Measurements from ENCODE around the gene NTM. TPM values are rescaled to one million over a fixed set of nuclear protein-coding genes. Genes with fewer than 3 reads are reported as not detected.

Gene NTM
- total and polyA plus RNA-seq, 2 experiments from 2014 or later = 2.2 to 4.9 TPM

DNA sequence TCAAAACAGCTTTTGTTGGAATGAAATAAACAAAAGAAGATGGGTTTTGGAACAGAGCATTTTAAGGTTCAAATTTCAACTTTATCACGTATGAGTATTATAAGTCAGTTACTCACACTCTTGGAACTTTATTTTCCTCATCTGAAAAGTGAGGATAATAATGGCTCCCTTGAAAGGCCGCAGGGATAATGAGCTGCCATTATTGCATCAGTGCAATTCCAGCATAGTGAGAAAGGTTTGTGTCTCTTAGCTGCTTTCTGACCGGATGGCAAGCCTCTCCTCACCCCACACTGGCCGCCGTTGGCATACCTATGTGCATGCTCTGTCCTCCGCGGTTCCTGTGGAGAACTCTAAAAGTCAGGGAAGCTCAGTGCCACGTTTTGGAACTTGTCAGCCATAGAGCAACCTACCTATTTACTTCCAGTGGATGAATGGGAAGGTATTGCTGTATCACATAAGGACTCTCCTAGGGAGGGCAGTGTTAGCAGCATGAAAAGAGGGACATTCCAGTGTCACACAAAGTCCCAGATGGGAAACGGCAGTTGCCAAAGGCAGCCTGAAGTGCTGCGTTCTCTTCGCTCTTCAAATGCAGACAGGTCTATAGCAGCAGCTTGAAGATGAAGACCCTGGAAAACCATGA is 368.9 kb downstream of the NTM start:
- Histone ChIP-seq H3K4me1 (ENCODE audit: insufficient read depth) (no peaks in the 10 kb centered on the region), H2AFZ (no peak overlapping the region), H4K20me1 (ENCODE audit: insufficient read depth, poor library complexity, severe bottlenecking) (no peaks in the 10 kb centered on the region), H3K27me3 (peaks cover 24% of the 10 kb centered on the region), H3K9me3 (ENCODE audit: low read depth) (no peaks in the 10 kb centered on the region), H3K4me2 (no peak overlapping the region), H3K36me3 (replicated peaks; ENCODE audit: insufficient read depth, low read depth) (no peaks in the 10 kb centered on the region), H3K4me3 (no peak overlapping the region), H3K27ac (no peak overlapping the region), H3K9me2 (replicated peaks; ENCODE audit: insufficient read depth) (no peaks in the 10 kb centered on the region), H3K79me2 (no peaks in the 10 kb centered on the region)
- WGBS (ENCODE audit: low lambda C conversion rate, missing lambda C conversion rate) = 80% methylated on average over 11 of the region's 11 CpGs
- TF ChIP-seq EZH2 (IDR thresholded peaks at IDR 0.05; ENCODE audit: borderline replicate concordance) (no peak), EZH2phosphoT487 (IDR thresholded peaks at IDR 0.05; ENCODE audit: low read depth, severe bottlenecking, unreplicated experiment) (no peak)
- TF ChIP-seq, protein P1, sequence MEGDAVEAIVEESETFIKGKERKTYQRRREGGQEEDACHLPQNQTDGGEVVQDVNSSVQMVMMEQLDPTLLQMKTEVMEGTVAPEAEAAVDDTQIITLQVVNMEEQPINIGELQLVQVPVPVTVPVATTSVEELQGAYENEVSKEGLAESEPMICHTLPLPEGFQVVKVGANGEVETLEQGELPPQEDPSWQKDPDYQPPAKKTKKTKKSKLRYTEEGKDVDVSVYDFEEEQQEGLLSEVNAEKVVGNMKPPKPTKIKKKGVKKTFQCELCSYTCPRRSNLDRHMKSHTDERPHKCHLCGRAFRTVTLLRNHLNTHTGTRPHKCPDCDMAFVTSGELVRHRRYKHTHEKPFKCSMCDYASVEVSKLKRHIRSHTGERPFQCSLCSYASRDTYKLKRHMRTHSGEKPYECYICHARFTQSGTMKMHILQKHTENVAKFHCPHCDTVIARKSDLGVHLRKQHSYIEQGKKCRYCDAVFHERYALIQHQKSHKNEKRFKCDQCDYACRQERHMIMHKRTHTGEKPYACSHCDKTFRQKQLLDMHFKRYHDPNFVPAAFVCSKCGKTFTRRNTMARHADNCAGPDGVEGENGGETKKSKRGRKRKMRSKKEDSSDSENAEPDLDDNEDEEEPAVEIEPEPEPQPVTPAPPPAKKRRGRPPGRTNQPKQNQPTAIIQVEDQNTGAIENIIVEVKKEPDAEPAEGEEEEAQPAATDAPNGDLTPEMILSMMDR (IDR thresholded peaks at IDR 0.05; ENCODE audit: poor library complexity) = no peak
- no peak for DNase-seq (ENCODE audit: low spot score)

DNA sequence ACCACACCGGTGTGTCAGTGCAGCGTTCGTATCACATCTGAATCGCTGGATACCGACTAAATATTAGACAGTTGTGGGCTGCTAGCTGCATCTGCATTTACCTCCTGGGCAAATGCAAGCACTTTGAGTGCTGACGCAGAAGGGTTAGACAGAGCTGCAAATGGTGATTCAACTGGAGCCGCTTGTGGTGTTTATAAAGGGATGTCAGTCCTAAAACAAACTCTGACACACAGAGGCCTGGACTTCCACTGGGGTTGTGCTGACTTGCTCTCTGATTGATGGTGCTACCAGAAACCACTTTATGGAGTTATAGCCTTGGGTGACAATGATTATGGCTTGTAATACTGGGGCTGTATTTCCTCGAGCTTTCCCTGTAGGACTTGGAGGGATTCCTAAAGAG is 374.4 kb downstream of the NTM start:
- H3K79me2 ChIP-seq = no peaks in the 10 kb centered on the region
- H3K9me2 ChIP-seq (replicated peaks; ENCODE audit: insufficient read depth) = no peaks in the 10 kb centered on the region
- H3K27ac ChIP-seq = no peak overlapping the region
- no peak for DNase-seq (ENCODE audit: low spot score)
- no peaks in the 10 kb centered on the region for H3K4me1 ChIP-seq (ENCODE audit: insufficient read depth)
- TF ChIP-seq EZH2phosphoT487 (IDR thresholded peaks at IDR 0.05; ENCODE audit: low read depth, severe bottlenecking, unreplicated experiment) (no peak), EZH2 (IDR thresholded peaks at IDR 0.05; ENCODE audit: borderline replicate concordance) (no peak)
- TF ChIP-seq, protein P1 (IDR thresholded peaks at IDR 0.05; ENCODE audit: poor library complexity) = no peak
- 64% methylated on average over 8 of the region's 8 CpGs for WGBS (ENCODE audit: low lambda C conversion rate, missing lambda C conversion rate)
- H3K9me3 ChIP-seq (ENCODE audit: low read depth) = no peaks in the 10 kb centered on the region
- no peak overlapping the region for H2AFZ ChIP-seq
- no peaks in the 10 kb centered on the region for H3K36me3 ChIP-seq (replicated peaks; ENCODE audit: insufficient read depth, low read depth)
- H3K4me2 ChIP-seq = no peak overlapping the region
- H4K20me1 ChIP-seq (ENCODE audit: insufficient read depth, poor library complexity, severe bottlenecking) = no peaks in the 10 kb centered on the region
- peaks cover 8% of the 10 kb centered on the region for H3K27me3 ChIP-seq
- no peak overlapping the region for H3K4me3 ChIP-seq

DNA sequence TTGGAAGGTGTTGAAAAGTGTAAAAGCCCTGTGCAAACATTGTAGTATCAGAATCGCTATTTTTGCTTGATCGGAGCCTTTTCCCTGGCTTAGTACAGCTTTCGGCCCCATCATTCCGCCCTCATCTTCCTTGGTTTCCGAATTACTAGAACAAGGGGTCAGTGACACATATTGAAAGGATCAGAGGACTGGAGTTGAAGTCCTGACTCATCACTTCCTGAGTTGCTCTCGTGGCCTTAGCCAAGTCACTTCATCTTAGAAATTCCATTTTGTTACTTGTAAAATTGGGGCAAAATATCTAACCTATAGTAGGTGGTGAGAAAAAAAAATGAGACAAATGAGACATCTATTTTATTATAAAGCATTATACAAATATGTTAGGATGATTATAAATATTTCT is 375.0 kb downstream of the NTM start:
- no peaks in the 10 kb centered on the region for H3K9me3 ChIP-seq (ENCODE audit: low read depth)
- no peaks in the 10 kb centered on the region for H3K9me2 ChIP-seq (replicated peaks; ENCODE audit: insufficient read depth)
- no peaks in the 10 kb centered on the region for H3K36me3 ChIP-seq (replicated peaks; ENCODE audit: insufficient read depth, low read depth)
- TF ChIP-seq EZH2phosphoT487 (IDR thresholded peaks at IDR 0.05; ENCODE audit: low read depth, severe bottlenecking, unreplicated experiment) (no peak), EZH2 (IDR thresholded peaks at IDR 0.05; ENCODE audit: borderline replicate concordance) (no peak)
- TF ChIP-seq, protein P1 (IDR thresholded peaks at IDR 0.05; ENCODE audit: poor library complexity) = no peak
- peaks cover 8% of the 10 kb centered on the region for H3K27me3 ChIP-seq
- H3K27ac ChIP-seq = no peak overlapping the region
- no peaks in the 10 kb centered on the region for H4K20me1 ChIP-seq (ENCODE audit: insufficient read depth, poor library complexity, severe bottlenecking)
- H3K4me3 ChIP-seq = no peak overlapping the region
- WGBS (ENCODE audit: low lambda C conversion rate, missing lambda C conversion rate) = 83% methylated on average over 6 of the region's 6 CpGs
- no peak overlapping the region for H2AFZ ChIP-seq
- DNase-seq (ENCODE audit: low spot score) = no peak
- no peak overlapping the region for H3K4me2 ChIP-seq
- no peaks in the 10 kb centered on the region for H3K79me2 ChIP-seq
- no peaks in the 10 kb centered on the region for H3K4me1 ChIP-seq (ENCODE audit: insufficient read depth)

Measured in hepatocyte (in vitro differentiated cells).